ENCODE data around the gene BCL11B.

Gene BCL11B

GRCh38 chr14:99271951-99272631 is at the start of gene BCL11B:
Gene BCL11B (minus strand): TSS chr14:99272197. CDS start chr14:99271218, 979 bp downstream.
- DNase-seq (ENCODE audit: low spot score): peak; percentile 80

DNA sequence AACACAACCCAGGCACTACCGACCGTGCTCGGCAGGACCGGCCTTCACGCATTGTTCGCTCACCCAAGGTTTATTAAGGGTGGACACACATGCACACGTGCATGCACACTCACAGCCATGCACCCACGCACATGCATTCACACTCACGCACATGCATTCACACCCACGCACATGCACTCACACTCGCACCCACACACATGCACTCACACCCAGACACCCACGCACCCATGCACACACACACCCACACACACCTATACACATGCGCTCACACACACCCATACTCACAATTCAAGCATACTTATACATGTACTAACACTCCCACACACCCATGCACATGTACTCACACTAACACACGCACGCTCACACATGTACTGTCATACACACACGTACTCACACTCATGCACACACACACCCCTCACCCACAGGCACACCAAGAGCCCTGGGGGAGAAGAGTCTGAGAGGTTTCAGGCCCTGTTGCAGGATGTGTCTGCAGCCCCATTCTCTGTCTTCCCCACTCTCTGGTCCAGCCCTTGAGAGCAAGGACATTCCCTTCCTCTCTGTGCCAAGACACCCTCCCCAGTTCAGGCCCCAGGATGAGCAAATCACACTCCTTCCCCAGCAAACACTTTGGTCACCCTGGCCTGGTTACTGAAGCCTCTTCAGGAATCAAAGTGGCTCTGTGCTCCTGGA is 49.4 kb upstream of the BCL11B start:
- DNase-seq (ENCODE audit: low spot score): no peak

DNA sequence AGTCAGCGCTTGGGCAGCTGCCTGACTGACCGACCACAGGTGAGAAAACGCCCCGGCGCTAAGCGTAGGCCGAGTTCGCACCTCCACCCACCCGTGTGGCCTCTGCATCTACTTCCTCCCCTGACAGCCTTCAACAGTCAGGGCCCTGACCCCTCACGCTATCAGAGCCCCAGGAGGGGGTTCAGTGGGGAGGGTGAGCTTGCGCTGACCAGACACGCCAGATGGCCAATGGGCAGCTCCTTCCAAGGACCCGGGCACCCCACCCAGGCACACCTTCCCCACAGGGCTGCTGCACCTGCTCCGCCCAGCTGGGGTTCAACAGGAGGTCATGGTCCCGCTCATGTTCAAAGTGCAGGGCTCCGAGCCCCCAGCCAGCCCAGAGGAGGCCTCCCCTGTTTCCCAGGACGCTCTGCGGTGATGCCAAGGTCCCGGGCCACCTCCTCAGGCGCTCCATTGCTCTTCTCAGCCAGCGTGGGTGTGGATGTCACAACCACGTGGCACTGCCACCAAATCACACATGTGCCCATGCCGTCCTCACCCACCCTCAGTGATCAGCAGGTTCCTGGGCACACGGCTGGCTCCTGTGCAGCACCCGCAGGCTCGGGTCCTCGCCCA is 48.7 kb upstream of the BCL11B start:
- no peak for DNase-seq (ENCODE audit: low spot score)

DNA sequence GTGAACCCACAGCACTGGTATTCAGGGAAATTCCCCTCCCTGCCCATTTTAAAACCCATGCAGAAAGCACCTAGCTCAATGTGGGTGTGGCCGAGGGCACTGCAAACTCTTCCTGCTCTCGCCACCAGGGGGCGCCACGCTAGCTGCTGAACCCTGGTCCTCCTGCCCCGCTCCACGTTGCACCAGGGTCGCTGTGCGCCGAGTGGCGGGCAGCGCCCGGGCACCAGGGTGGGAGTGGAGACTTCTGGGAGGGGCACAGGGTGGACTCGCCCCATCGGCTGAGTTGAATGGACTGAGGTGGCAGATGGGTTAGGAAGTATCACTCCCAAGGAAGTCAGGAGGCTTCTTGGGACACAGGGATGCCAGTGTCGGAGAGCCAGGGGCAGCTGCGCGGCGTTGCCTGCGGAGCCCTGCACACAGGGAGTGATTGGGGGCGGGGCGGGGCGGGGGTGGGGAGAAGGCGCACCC is 48.1 kb upstream of the BCL11B start:
- no peak for DNase-seq (ENCODE audit: low spot score)

DNA sequence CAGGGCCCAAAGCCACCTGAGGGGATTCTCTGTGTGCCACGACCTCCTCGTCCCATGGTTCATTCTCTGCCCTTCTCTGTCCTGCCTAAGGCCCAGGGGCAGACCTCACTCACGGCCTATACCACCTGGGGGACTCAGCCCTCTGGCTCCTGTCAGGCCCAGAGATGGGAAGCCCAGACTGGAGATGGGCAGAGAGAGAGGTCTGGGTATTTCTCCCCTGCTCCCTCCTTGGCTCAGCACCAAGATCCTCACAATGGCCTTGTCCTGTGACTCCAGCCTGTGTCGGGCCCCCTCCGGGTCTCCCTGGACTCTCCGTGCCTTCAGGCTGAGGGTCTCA is 46.9 kb upstream of the BCL11B start:
- DNase-seq (ENCODE audit: low spot score): no peak

GRCh38 chr14:99318091-99318958 is 46.3 kb upstream of the BCL11B start:
- DNase-seq (ENCODE audit: low spot score): no peak

DNA sequence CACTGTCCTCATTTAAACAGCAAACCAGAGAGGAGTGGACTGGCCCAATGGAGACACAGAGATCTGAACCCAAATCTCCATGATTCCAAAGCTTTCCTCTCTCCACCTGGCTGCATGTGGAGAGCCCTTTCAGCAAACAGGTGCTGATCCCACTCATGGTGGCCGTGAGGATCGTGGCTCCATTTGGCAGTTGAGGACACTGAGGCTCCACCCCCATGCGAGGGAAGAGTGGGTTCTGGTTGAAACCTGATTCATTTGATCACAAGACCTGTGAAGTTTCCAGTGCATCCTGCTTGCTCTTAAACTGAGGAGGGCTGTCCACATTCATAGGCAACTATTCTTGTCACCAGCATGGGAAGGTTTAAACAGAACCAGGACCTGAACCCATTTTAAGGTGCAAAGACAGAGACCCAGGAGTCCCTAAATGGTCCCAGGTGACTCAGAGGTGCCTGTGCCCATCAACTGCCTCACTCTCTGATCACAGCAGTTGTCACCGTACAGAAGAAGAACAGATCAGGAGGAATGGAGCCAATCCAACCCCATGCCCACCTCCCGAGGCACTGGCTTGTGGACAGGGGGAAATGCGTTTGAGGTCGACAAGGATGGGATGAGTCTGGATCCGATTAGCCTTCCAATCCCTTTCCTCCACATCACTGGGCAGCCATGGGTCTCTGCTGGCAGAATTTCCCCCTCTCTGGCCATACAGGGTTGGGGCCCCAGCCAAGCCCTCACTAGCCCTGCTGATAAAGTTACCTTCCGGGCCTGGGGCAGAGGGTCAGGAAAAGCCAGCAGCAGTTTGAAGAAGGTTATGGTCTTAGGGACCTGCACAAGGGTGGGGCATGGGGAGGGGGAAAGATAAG is 45.5 kb upstream of the BCL11B start:
- no peak for DNase-seq (ENCODE audit: low spot score)

- no peak for DNase-seq (ENCODE audit: low spot score)
Measured at GRCh38 chr14:99316281-99317163, 44.5 kb upstream of the BCL11B start.

DNA sequence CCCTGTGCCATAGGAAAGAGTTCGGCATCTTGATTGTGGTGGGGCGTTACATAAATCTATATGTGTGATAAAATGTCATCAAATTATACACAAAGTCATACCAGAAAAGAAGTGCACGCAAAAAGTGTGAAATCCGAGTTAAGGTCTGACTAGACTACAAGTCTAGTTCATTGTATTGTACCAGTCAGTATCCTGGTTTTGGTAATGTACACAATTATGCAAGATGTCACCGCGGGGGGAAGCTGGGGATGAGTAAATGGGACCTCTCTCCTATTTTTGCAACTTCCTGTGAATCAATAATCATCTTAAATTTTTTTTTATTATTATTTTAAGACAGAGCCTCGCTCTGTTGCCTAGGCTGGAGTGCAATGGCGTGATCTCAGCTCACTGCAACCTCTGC is 43.2 kb upstream of the BCL11B start:
- DNase-seq (ENCODE audit: low spot score): no peak

DNA sequence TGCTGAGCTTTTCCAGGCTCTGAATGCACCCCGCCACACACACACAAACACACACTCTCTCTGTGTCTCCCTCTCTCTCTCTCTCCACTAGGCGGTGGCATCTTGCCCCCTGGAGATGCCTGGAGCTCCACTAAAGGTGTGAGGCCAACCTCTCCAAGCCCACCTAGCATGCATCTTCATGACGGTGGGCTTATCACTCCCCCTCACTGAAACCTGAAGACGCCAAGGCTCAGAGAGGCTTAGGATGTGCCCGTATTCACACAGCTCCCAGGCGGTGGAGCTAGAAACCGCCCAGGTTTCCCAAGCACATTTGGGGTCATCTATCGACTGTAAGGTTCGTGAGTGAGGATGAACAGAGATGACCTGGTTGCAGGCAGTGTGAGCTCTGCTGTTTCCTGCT is 42.6 kb upstream of the BCL11B start:
- no peak for DNase-seq (ENCODE audit: low spot score)

DNA sequence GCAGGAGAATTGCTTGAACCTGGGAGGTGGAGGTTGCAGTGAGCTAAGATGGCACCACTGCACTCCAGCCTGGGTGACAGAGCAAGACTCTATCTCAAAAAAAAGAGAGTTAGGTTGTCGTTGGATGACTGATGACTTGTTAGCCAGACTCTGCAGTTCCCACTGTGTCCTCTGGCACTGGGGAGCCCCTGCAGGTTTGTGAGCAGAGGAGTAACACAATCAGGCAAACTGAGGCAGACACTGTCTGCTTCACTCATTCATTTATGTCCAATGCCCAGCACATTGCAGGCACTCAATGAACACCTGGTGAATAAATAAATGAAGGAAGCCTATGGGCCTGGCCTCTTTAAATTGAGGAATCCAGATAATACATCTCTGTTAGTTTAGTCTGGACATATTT is 41.2 kb upstream of the BCL11B start:
- DNase-seq (ENCODE audit: low spot score): no peak

GRCh38 chr14:99312106-99312505 is 40.1 kb upstream of the BCL11B start:
- no peak for DNase-seq (ENCODE audit: low spot score)

- DNase-seq (ENCODE audit: low spot score): no peak
Measured at GRCh38 chr14:99309220-99309766, 37.3 kb upstream of the BCL11B start.

DNA sequence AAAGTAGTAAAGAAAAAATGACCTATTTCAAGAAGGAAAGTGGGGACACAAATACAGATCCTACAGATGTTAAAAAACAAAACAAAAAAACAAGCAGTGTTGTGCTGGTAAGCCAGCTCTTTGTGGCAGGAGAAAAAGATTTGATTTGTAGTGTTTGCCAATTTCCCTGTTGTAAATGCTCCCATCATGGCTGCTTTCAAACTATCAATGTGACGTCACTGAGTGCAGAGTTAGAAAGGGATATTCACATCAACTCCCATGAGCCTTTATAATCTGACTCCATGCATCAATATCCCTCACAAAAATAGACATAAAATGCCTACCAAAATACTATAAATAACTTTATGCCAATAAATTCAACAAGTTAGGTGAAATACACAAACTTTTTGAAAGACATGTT is 32.2 kb upstream of the BCL11B start:
- DNase-seq (ENCODE audit: low spot score): no peak

DNA sequence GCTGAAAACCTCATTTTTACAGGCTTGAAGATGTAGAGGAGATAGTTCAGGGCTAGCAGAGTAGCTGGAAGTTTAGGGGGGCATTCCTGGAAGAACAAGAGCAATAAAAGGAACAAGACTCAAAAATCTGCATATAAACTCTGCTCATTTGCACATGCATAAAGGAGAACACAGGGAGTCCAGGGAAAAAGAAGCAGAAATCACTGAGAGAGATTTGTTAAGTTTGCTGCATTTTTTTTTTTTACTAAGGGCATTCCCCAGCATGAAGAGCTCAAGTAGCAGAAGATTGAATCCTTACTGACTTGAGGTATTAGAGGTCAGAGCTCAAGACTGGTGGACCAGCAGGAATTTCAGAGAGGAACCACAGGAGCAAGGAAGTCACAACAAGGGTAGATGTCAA is 28.2 kb upstream of the BCL11B start:
- DNase-seq (ENCODE audit: low spot score): no peak

GRCh38 chr14:99296517-99296916 is 24.5 kb upstream of the BCL11B start:
- no peak for DNase-seq (ENCODE audit: low spot score)

GRCh38 chr14:99289394-99290189 is 17.6 kb upstream of the BCL11B start:
- peak; percentile 72 for DNase-seq (ENCODE audit: low spot score)

- no peak for DNase-seq (ENCODE audit: low spot score)
Measured at GRCh38 chr14:99288948-99289347, 17.0 kb upstream of the BCL11B start.

DNA sequence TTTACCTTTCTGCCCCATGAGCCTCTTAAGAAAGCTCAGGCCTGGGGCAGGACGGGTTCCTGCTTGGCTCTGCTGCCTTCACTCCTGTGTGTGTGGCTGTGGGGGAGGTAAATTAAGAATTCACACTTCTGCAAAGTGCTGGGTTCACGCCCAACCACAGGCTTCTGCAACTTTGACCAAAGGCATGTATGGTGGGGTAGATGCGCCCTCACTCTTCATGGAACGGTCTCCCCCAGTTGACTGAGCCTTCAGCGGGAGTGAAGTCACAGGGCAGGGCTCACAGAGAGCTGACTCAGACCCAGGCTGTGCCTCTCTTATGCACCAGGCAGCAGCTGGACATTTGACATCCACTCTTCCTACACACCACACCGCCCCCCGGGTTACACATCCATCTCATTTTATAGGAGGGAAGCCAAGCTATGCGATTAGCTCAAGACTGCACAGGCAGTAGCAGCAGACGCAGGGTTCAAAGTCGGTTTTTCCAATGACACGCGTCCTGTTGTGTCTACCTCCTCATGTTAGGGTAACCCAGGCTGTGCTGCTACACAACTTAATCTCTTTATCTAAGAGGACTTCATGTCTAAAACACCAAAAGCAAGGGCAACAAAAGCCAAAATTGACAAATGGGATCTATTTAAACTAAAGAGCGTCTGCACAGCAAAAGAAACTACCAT is 15.4 kb upstream of the BCL11B start:
- DNase-seq (ENCODE audit: low spot score): no peak

Measured in putamen (tissue), 1 donor.